ENCODE data around the gene GXYLT1. TPM values are rescaled to one million over a fixed set of nuclear protein-coding genes. Genes with fewer than 3 reads are reported as not detected.

The GXYLT1 gene
- total and polyA plus RNA-seq, 2 of the 13 experiments (the other 11 are each of a cell fraction or from before 2014, with no cell fraction given) = 7.8 to 17.0 TPM

GRCh38 chr12:42145197-42145549, 499 bp upstream of the GXYLT1 start (continued):
- TF ChIP-seq ZNF704 (CRISPR knock-in tag; IDR thresholded peaks at IDR 0.05; ENCODE audit: borderline replicate concordance) (peak; percentile 24; the same call in 1 of the 2 replicates), NKX3-1 (CRISPR knock-in tag; IDR thresholded peaks at IDR 0.05) (peak; percentile 10; the same call in 1 of the 2 replicates), ZNF138 (CRISPR knock-in tag; IDR thresholded peaks at IDR 0.05; ENCODE audit: low read depth) (no peak), ZNF256 (CRISPR knock-in tag; conservative IDR thresholded peaks at IDR 0.05) (0 out of 2 replicates have a peak, but pooled peaks have one; percentile 9), ZFP90 (CRISPR knock-in tag; IDR thresholded peaks at IDR 0.05; ENCODE audit: borderline replicate concordance) (0 out of 2 replicates have a peak, but pooled peaks have one; percentile 9), FOXJ3 (CRISPR knock-in tag; IDR thresholded peaks at IDR 0.05; ENCODE audit: borderline replicate concordance) (peak; percentile 38; the same call in 1 of the 2 replicates), ZSCAN22 (CRISPR knock-in tag; IDR thresholded peaks at IDR 0.05) (no peak)
- TF ChIP-seq, protein P1, sequence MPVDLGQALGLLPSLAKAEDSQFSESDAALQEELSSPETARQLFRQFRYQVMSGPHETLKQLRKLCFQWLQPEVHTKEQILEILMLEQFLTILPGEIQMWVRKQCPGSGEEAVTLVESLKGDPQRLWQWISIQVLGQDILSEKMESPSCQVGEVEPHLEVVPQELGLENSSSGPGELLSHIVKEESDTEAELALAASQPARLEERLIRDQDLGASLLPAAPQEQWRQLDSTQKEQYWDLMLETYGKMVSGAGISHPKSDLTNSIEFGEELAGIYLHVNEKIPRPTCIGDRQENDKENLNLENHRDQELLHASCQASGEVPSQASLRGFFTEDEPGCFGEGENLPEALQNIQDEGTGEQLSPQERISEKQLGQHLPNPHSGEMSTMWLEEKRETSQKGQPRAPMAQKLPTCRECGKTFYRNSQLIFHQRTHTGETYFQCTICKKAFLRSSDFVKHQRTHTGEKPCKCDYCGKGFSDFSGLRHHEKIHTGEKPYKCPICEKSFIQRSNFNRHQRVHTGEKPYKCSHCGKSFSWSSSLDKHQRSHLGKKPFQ (CRISPR knock-in tag; IDR thresholded peaks at IDR 0.05; ENCODE audit: insufficient replicate concordance) = peak; percentile 81

DNA sequence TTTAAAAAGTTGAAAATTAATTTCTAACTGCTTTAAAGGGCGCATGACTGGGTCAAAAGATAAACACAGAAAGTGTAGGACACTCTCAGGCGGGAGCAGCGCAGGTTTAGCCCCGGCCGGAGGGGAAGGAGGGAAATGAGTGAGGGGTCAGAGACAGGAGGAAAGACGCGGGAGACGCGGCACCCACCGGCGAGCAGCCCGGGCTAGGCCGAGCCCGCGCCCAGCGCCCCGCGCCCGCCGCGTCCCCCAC, 591 bp downstream of the GXYLT1 start:
- Histone ChIP-seq H3K9ac (ENCODE audit: insufficient read depth, low read depth, low read length) (peak overlapping the region; percentile 79), H3K27me3 (ENCODE audit: control insufficient read depth in 1 of 2, insufficient read depth in 2 of 2, low read length in 2 of 2) (no peaks in the 10 kb centered on the region), H2AFZ (ENCODE audit: low read length) (no peak overlapping the region), H3K79me2 (ENCODE audit: insufficient read depth, low read length) (peaks cover 44% of the 10 kb centered on the region), H3K9me3 (ENCODE audit: low read length) (no peaks in the 10 kb centered on the region), H3K27ac (ENCODE audit: extremely low read length, insufficient read depth, low read length) (peak overlapping the region; percentile 80), H4K20me1 (ENCODE audit: insufficient read depth, low read length) (peaks cover 21% of the 10 kb centered on the region), H3K4me3 (replicated peaks in 1 of 3; ENCODE audit: insufficient read depth in 1 of 3, low read depth in 2 of 3, low read length in 3 of 3) (peak overlapping the region; percentile 79 to 85 (median 83)), H3K4me2 (ENCODE audit: low read depth, low read length) (peak overlapping the region; percentile 94), H3K36me3 (replicated peaks in 1 of 2; ENCODE audit: control insufficient read depth in 1 of 2, insufficient read depth in 2 of 2, low read length in 2 of 2) (no peaks in the 10 kb centered on the region), H3K4me1 (ENCODE audit: insufficient read depth, low read length) (peaks cover 54% of the 10 kb centered on the region)
- DNase-seq (ENCODE audit: low spot score) (no peak), FAIRE-seq (no peak), ATAC-seq (no peak)
- CTCF ChIA-PET (ENCODE audit: low intra/inter-chr PET ratio, low total read pairs) = no interaction called here
- intact Hi-C loops (cut with micrococcal nuclease; ENCODE audit: unreplicated experiment) = loop anchor here (5.0 kb wide), 1 partner anchor 93 kb away; the partner anchor contains the start of gene YAF2
- in situ Hi-C loops (cut with HindIII; ENCODE audit: extremely low pct_ligation_motif_present, low pct_unique_long_range_greater_than_20kb) = no loop called here
- no TSS peak for BruUV-seq (replicated peaks)
- WGBS (ENCODE audit: low lambda C conversion rate) = 2% methylated on average over 10 of the region's 21 CpGs
- POLR2A ChIA-PET = no interaction called here
- 0 out of 2 replicates have a peak, but pooled peaks have one; percentile 6 for TF ChIP-seq ZNF263 (CRISPR knock-in tag; IDR thresholded peaks at IDR 0.05)
- TF ChIP-seq SMAD1 (CRISPR knock-in tag; IDR thresholded peaks at IDR 0.05; ENCODE audit: borderline replicate concordance, low read depth) = no peak
- no peak for TF ChIP-seq ZNF772 (CRISPR knock-in tag; IDR thresholded peaks at IDR 0.05)
- TF ChIP-seq PCBP2 (optimal IDR thresholded peaks at IDR 0.05; ENCODE audit: low read depth, low read length, poor library complexity, severe bottlenecking) = no peak
- TF ChIP-seq STAT5B (CRISPR knock-in tag; IDR thresholded peaks at IDR 0.05) = no peak
- no peak for TF ChIP-seq KLF13 (CRISPR knock-in tag; IDR thresholded peaks at IDR 0.05)
- TF ChIP-seq FOXA1 (IDR thresholded peaks at IDR 0.05) = no peak
- TF ChIP-seq FOXA1 (CRISPR knock-in tag; IDR thresholded peaks at IDR 0.05) = no peak
- TF ChIP-seq, protein P2, sequence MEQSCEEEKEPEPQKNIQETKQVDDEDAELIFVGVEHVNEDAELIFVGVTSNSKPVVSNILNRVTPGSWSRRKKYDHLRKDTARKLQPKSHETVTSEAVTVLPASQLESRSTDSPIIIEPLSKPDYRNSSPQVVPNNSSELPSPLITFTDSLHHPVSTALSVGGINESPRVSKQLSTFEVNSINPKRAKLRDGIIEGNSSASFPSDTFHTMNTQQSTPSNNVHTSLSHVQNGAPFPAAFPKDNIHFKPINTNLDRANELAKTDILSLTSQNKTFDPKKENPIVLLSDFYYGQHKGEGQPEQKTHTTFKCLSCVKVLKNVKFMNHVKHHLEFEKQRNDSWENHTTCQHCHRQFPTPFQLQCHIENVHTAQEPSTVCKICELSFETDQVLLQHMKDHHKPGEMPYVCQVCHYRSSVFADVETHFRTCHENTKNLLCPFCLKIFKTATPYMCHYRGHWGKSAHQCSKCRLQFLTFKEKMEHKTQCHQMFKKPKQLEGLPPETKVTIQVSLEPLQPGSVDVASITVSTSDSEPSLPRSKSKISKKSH (CRISPR knock-in tag; IDR thresholded peaks at IDR 0.05; ENCODE audit: borderline replicate concordance) = no peak
- no peak for TF ChIP-seq FIP1L1 (IDR thresholded peaks at IDR 0.05; ENCODE audit: borderline replicate concordance, insufficient read depth, low read depth, low read length)
- TF ChIP-seq ATF1 (CRISPR knock-in tag; IDR thresholded peaks at IDR 0.05) = no peak
- no peak for TF ChIP-seq HIVEP1 (CRISPR knock-in tag; IDR thresholded peaks at IDR 0.05)

Data from HepG2 (cell line).